Esophagus (tissue), 2 donors: ENCODE measurements around the gene MT1F. TPM values are rescaled to one million over a fixed set of nuclear protein-coding genes. Genes with fewer than 3 reads are reported as not detected.
"Not testable (repeated sequence)": the region's sequence is repeated elsewhere in the genome, so short reads cannot be mapped to it uniquely, and the experiment has no call there.

Experiments used
- H3K27ac ChIP-seq, 2 donors: one replicate each; pipeline ENCODE4 v1.5.1; 2013; ENCODE audit warnings: low read depth in 2 of 2, mild to moderate bottlenecking in 2 of 2, inconsistent platforms in 1 of 2, low read length in 1 of 2, moderate library complexity in 1 of 2
- H3K27me3 ChIP-seq, 2 donors: one replicate each; pipeline ENCODE4 v1.6.1; 2013; ENCODE audit warnings: low read length in 2 of 2, control low read depth in 1 of 2, mild to moderate bottlenecking in 1 of 2; ENCODE audit not compliant: insufficient read depth in 2 of 2, control insufficient read depth in 1 of 2
- H3K36me3 ChIP-seq, 2 donors: one replicate each; pipeline ENCODE4 v1.6.1; 2013; ENCODE audit warnings: low read length in 1 of 2; ENCODE audit not compliant: control insufficient read depth in 2 of 2, insufficient read depth in 2 of 2
- H3K4me1 ChIP-seq, 2 donors: one replicate each; pipeline ENCODE4 v1.6.1; 2013; ENCODE audit warnings: low read length in 1 of 2; ENCODE audit not compliant: control insufficient read depth in 2 of 2, insufficient read depth in 2 of 2
- H3K4me3 ChIP-seq, 2 donors: one replicate each; pipeline ENCODE4 v1.5.1; 2013; ENCODE audit warnings: low read length in 2 of 2, mild to moderate bottlenecking in 2 of 2, low read depth in 1 of 2, moderate library complexity in 1 of 2
- H3K9me3 ChIP-seq, 2 donors: one replicate each; pipeline ENCODE4 v1.6.1; 2013; ENCODE audit warnings: mild to moderate bottlenecking in 2 of 2, low read depth in 1 of 2, low read length in 1 of 2, moderate library complexity in 1 of 2; ENCODE audit not compliant: control insufficient read depth in 2 of 2, insufficient read depth in 1 of 2
- WGBS, 2 donors: extraction: QIAGEN DNeasy Blood & Tissue Kit; methylation state at CpG; one replicate each; pipeline ENCODE4 v1.1.7; 2013; 5-methylcytosine and 5-hydroxymethylcytosine counted together
- polyA plus RNA-seq, 2 donors: library from polyadenylated mRNA; stranded (reverse); fragments of 200-250 nt; gene quantifications; one replicate each; pipeline ENCODE4 v1.2.3, GENCODE V29; 2013
- donor health status: healthy with polysubstance abuse.
- donor health status: Bipolar disorder and iron deficiency.

Gene MT1F
- polyA plus RNA-seq, 2 donors, result 11.0 to 11.2 TPM

- 73 to 80% methylated on average over 7 of the region's 7 CpGs for WGBS, 2 donors
- H3K4me1 ChIP-seq, result peaks cover 0 to 2% of the 10 kb centered on the region in 2 donors
- no peak within 1 kb of the TSS for H3K27ac ChIP-seq
- no peak within 1 kb of the TSS for H3K4me3 ChIP-seq
- H3K9me3 ChIP-seq, result no peaks in the 10 kb centered on the region
- H3K36me3 ChIP-seq, result no peaks in the 10 kb centered on the region
- no peaks in the 10 kb centered on the region for H3K27me3 ChIP-seq
These were observed 6.2 kb upstream of the MT1F start, which contains the start of gene MT1B for GRCh38 chr16:56651586-56651985. MT1B (plus strand) TSS chr16:56651886; CDS start chr16:56651954, 68 bp downstream.

- H3K36me3 ChIP-seq, result no peaks in the 10 kb centered on the region
- no peaks in the 10 kb centered on the region for H3K9me3 ChIP-seq
- peaks cover 0 to 5% of the 10 kb centered on the region in 2 donors for H3K4me1 ChIP-seq
- no peaks in the 10 kb centered on the region for H3K27me3 ChIP-seq
- WGBS, 2 donors, result 40 to 53% methylated on average over 1 of the region's 1 CpG
- no peak overlapping the region for H3K4me3 ChIP-seq
- no peak overlapping the region for H3K27ac ChIP-seq
These were observed 5.2 kb upstream of the MT1F start for GRCh38 chr16:56652600-56652999.

- Histone ChIP-seq H3K4me3 (no peak overlapping the region), H3K4me1 (peaks cover 0 to 6% of the 10 kb centered on the region in 2 donors), H3K27ac (no peak overlapping the region), H3K9me3 (no peaks in the 10 kb centered on the region), H3K36me3 (no peaks in the 10 kb centered on the region), H3K27me3 (no peaks in the 10 kb centered on the region)
- 82 to 83% methylated on average over 7 of the region's 7 CpGs for WGBS, 2 donors
These were observed 4.5 kb upstream of the MT1F start for GRCh38 chr16:56653218-56653617.

GRCh38 chr16:56658327-56658875, 642 bp downstream of the MT1F start:
- Histone ChIP-seq H3K36me3 (no peaks in the 10 kb centered on the region), H3K4me1 (peaks cover 0 to 5% of the 10 kb centered on the region in 2 donors), H3K4me3 (peak overlapping the region in 1 of 2 donors; percentile 44), H3K9me3 (peaks cover 0 to 2% of the 10 kb centered on the region in 2 donors), H3K27ac (no peak overlapping the region), H3K27me3 (no peaks in the 10 kb centered on the region)
- 34 to 48% methylated on average over 10 of the region's 10 CpGs for WGBS, 2 donors

- no peak overlapping the region for H3K4me3 ChIP-seq
- 25 to 33% methylated on average over 44 to 48 of the region's 48 CpGs for WGBS, 2 donors
- peaks cover 0 to 5% of the 10 kb centered on the region in 2 donors for H3K4me1 ChIP-seq
- H3K36me3 ChIP-seq, result no peaks in the 10 kb centered on the region
- no peak overlapping the region for H3K27ac ChIP-seq
- no peaks in the 10 kb centered on the region for H3K27me3 ChIP-seq
- peaks cover 0 to 2% of the 10 kb centered on the region in 2 donors for H3K9me3 ChIP-seq
These were observed 4.9 kb downstream of the MT1F start for GRCh38 chr16:56662357-56663354.

- H3K27ac ChIP-seq, result no peak overlapping the region
- H3K4me3 ChIP-seq, result no peak overlapping the region
- H3K27me3 ChIP-seq, result peaks cover 0 to 3% of the 10 kb centered on the region in 2 donors
- H3K9me3 ChIP-seq, result peaks cover 0 to 2% of the 10 kb centered on the region in 2 donors
- H3K4me1 ChIP-seq, result peaks cover 7 to 15% of the 10 kb centered on the region in 2 donors
- no peaks in the 10 kb centered on the region for H3K36me3 ChIP-seq
- 96 to 98% methylated on average over 1 of the region's 1 CpG for WGBS, 2 donors
These were observed 6.7 kb downstream of the MT1F start for GRCh38 chr16:56664506-56664905.

- not testable (repeated sequence) for H3K27me3 ChIP-seq, H3K9me3 ChIP-seq, H3K36me3 ChIP-seq, H3K4me3 ChIP-seq
- Histone ChIP-seq H3K27ac (peak overlapping the region in 1 of 2 donors; percentile 22), H3K4me1 (peaks cover 9 to 17% of the 10 kb centered on the region in 2 donors)
- WGBS, 2 donors, result 71 to 74% methylated on average over 8 of the region's 8 CpGs
These were observed 7.8 kb downstream of the MT1F start for GRCh38 chr16:56665286-56666261.

GRCh38 chr16:56667581-56668571, 10.1 kb downstream of the MT1F start, which contains the start of gene MT1G:
MT1G (minus strand) TSS chr16:56668065; CDS start chr16:56667993, 72 bp downstream.
- WGBS, 2 donors, result 13 to 14% methylated on average over 38 to 46 of the region's 46 CpGs
- Histone ChIP-seq H3K4me1 (peaks cover 9 to 17% of the 10 kb centered on the region in 2 donors), H3K9me3 (no peaks in the 10 kb centered on the region), H3K27ac (no peak within 1 kb of the TSS), H3K4me3 (peak within 1 kb of the TSS; percentile 3 to 12), H3K36me3 (no peaks in the 10 kb centered on the region), H3K27me3 (peaks cover 0 to 4% of the 10 kb centered on the region in 2 donors)
